Activated CD4-positive, alpha-beta T cell treated with anti-CD3 and anti-CD28 coated beads, Interleukin-2, Interleukin-6, amounts not matched to agents 100 ng/mL and 50 ng/mL, durations not matched to agents 16 hours and 8 hours (primary cell): ENCODE data around the gene CAPN1.
"Not testable (repeated sequence)": the region's sequence is repeated elsewhere in the genome, so short reads cannot be mapped to it uniquely, and the experiment has no call there.

Source experiments
- DNase-seq: peaks from one replicate; pipeline ENCODE4 v3.0.0-alpha.2; 2020

The CAPN1 gene

DNA sequence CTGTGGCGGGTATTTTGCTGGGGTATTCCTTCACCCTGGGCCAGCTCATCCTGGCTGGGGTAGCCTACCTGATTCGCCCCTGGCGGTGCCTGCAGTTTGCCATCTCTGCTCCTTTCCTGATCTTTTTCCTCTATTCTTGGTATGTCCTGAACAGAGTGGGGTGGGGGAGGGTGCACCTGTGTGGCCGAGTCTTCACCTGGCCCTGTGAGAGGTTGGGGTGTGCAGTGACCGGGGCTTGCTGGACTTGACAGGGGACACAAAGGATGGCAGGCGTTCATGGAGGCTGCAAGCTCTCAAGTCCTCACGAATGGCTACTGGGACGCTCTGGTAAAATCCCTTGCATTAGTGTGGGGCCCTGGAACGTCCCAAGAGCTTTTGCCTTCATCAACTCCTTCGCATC, 39.3 kb downstream of the CAPN1 start:
- DNase-seq = no peak

DNA sequence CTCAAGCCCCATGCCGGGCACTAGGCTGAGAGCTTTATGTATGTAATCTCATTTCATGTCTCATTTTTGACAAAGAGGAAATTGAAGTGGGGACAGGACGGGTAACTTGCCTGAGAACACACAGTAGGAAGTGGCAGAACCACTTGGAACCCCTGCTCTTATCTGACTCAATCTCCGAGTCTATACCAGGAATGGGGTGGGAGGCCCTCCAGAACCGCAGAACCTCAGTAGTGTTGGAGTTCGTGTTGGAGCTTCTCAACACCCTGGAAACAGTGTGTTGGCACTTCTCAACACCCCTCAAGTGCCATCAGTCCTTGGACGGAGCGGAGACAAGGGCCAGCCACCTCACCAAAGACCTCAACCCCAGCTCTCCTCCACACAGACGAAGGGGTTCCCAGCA, 41.3 kb downstream of the CAPN1 start:
- no peak for DNase-seq

DNA sequence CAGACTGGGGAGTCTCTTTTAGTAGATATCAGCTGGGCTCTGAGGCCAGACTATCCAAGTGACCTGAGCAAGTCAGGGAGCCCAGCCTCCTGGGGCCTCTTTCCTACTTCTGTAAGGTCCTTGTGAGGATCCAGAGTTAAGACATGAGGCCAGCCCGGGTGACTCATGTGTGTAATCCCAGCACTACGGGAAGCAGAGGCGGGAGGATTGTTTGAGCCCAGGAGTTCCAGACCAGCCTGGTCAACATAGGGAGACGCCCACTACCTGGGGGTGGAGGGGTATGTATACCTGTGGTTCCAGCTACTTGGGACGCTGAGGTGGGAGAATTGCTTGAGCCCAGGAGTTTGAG, 43.2 kb downstream of the CAPN1 start:
- no peak for DNase-seq

DNA sequence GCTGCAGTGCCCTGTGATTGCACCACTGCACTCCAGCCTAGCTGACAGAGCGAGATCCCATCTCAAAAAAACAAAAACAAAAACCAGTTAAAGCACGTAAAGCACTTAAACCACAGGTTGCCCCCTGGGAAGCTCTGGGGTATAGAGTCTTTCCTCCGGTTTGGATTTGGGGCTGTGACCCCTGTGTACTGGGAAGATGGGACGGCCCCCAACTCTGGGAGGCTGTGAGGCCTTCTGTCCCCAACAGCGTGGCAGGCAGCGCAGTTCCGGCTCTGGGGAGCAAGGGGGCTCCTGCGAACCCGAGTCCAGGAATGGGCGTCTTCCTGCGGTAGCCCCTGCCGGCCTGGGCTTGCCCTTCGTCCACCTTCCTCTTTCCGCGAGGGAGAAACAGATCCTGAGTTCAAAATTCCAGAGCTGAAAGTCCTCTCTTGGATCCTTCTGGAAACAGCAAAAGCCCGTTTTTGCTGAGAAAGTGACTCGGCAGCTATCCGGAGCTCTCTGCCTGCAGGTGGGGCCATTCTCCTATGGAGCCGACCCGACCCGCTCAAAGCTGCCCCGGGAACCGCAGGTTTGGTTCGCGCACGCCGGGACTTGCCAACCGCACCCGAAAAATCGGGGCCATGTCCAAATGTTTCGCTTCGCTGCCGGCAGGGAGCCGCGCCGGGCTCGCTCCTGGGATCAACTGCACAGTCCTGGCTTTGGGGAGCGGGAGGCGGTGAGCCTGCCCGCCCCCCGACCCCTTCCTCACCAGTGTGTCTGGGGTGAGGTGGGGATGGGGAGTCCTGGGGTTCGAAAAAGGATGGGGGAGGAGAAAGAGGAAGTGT, 43.8 kb downstream of the CAPN1 start:
- peak; percentile 56 for DNase-seq

DNA sequence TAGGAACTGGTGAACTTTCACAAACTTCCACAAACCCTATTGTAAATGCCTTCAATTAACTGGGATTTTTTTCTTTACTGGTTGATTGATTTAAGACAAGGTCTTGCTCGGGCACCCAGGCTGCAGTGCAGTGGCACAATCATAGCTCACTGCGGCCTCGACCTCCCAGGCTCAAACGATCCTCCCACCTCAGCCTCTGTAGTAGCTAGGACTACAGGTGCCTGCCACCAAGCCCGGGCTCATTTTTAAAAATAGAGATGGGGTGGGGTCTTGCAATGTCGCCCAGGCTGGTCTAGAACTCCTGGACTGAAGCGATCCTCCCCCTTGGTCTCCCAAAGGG, 44.3 kb downstream of the CAPN1 start:
- DNase-seq = no peak

DNA sequence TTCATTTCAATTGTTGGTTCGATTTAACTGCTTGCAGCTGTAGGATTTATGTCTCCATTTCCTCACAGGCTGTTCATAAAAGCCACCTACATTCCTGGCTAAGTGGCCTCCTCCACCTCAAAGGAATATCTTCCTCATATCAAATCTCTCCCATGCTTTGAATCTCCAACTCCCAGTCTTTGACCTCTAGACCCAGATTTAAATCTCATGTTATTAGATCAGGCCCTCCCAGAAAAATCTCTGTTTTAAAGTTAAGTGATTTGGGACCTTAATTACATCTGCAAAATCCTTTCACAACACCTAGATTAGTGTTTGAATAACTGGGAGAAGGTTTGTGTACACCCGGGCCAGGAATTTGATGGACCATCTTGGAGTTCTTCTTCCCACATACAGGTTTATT, 46.2 kb downstream of the CAPN1 start:
- no peak for DNase-seq

DNA sequence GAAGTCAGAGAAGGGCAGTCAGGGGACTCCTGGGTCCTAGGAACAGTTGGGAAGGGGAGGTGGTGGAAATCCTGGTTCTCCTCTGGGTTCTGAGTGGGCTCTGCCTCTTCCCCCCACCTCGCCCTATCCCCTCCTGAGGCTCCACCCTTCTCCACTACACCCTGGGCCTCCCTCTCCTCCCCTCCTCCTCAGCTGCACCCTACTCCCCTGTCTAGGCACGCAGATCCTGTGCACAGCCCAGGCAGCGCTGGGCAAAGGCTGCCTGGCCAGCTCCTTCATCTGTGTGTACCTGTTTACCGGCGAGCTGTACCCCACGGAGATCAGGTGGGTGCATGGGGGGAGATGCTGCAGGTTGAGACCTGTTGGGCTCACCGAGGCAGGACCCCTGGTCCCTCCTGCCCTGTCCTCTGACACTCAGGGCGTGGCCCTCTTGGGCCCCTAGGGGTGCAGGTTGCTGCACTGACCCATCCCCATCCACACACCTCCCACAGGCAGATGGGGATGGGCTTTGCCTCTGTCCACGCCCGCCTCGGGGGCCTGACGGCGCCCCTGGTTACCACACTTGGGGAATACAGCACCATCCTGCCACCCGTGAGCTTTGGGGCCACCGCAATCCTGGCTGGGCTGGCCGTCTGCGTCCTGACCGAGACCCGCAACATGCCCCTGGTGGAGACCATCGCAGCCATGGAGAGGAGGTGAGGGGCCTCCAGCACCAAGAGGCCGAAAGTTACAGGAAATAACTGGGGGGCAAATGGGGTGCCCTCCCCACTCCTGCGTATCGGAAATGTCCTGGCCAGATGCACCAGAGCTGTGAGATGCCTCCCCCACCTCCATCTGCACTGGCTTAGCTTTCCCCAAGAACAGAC, 54.7 kb downstream of the CAPN1 start:
- DNase-seq = no peak

DNA sequence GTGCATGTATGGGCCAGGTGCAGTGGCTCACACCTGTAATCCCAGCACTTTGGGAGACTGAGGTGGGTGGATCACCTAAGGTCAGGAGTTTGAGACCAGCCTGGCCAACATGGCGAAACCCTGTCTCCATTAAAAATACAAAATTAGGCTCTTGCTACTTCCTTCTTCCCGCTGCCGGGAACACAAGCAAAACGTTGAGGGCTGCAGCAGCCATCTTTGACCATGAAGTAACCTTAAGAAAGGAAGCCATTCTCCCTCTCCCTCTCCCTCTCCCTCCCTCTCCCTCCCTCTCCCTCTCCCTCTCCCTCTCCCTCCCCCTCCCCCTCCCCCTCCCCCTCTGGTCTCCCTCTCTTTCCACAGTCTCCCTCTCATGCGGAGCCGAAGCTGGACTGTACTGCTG, 56.6 kb downstream of the CAPN1 start:
- DNase-seq = not testable (repeated sequence)

DNA sequence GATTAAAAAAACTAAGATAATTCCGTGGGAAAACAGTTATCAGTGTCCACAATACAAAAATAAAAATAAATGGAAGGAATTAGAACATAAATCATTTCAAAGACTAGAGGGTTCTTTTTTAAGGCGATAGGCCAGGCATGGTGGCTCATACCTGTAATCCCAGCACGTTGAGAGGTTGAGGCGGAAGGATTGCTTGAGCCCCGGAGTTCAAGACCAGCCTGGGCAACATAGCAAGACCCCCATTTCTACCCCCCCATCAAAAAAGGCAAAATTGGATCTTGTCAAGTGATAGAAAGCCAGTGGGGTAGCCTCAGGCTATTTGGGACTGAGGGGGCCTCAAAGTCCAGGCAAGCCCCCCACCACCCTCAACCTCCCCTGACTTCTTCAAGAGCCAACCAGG, 59.4 kb downstream of the CAPN1 start:
- DNase-seq = no peak

DNA sequence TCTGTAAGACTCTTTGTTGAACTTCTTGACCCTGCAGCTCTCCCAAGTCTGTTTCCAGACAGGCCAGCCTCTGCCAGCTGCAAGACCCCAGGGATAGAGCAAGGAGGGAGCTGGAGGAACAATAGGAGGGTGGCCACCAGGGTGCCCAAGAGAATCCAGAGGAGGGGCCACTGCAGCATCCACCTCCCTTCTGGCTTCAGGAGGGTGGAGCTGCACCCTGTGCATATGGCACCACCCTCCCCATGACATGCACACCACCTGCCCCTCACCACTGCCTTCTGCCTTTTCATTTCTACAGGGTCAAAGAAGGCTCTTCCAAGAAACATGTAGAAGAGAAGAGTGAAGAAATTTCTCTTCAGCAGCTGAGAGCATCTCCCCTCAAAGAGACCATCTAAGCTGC, 60.0 kb downstream of the CAPN1 start:
- DNase-seq = no peak

DNA sequence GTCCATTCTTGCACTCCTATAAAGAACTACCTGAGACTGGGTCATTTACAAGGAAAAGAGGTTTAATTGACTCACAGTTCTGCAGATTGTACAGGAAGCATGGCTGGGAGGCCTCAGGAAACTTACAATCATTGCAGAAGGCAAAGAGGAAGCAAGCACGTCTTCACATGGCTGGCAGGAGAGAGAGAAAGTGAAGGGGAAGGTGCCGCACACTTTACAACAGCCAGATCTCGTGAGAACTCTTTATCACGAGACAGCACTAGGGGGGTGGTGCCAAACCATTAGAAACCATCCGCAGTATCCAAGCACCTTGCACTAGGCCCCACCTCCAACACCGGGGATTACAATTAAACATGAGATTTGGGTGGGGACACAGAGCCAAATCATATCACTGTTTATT, 60.7 kb downstream of the CAPN1 start:
- no peak for DNase-seq

DNA sequence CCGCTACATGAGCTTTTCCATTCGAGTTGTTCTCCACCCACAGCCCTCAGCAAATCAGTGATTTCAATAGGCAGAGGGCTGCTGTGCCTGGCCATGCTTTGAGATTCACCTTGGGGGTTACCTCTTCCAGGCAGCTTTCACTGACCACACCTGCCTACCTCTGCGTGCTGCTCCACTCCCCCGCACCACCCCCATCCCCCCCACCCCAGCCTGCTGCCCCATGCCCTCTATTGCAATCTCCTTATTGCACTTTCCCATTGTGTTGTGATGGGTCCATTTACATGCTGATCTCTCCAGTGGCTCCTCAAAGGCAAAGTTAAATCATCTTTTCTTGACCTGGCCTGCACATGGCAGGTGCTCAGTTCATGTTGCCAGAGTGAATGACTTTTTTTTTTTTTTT, 62.1 kb downstream of the CAPN1 start:
- DNase-seq = no peak

DNA sequence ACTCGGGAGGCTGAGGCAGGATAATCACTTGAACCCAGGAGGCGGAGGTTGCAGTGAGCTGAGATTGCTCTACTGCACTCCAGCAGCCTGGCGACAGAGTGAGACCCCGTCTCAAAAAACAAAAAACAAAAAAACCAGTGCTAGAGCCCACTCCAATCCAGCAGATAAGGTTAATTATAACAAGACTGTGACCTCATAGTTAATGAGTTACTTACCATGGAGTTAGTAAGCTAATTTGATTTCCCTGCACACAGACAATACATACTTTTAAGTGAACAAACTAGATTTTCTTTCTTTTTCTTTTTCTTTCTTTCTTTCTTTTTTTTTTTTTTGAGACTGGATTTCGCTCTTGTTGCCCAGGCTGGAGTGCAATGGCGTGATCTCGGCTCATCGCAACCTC, 63.3 kb downstream of the CAPN1 start:
- not testable (repeated sequence) for DNase-seq

DNA sequence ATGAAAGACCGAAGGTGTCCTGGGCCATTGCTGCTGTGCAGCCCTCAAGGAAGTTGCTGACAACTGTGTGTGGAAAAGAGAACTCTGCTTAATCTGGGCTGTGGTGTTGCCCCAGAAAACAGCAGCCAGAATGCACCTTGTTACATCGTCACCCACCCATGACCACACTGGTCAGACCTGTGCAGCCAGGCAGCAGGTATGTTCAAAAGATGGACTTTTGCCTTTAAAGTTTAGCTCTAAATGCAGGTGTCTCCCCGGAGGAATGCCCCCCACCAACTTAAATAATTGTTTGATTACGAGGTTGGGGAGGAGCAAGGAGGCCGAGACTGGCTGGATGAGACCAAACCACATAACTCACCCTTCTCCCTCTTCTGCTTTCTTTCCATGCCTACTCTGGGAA, 64.8 kb downstream of the CAPN1 start:
- DNase-seq = no peak

DNA sequence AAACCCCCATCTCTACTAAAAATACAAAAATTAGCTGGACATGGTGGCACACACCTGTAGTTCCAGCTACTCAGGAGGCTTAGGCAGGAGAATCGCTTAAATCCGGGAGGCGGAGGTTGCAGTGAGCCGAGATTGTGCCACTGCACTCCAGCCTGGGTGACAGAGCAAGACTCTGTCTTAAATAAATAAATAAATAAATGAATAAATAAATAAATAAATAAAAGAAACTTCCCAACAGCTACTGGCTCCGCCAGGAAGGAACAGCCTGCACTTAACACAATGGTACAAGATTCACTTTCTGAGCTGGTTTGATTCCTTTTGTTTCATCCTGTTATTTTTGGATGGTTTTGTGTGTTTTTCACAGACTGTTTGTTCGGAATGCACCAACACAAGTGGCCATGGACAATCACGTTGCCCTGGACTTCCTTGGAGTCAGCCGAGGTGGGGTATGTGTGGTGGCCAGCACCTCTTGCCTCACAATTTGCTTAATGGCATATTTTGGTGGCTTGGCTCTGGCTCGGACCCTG, 66.5 kb downstream of the CAPN1 start:
- DNase-seq = not testable (repeated sequence)

DNA sequence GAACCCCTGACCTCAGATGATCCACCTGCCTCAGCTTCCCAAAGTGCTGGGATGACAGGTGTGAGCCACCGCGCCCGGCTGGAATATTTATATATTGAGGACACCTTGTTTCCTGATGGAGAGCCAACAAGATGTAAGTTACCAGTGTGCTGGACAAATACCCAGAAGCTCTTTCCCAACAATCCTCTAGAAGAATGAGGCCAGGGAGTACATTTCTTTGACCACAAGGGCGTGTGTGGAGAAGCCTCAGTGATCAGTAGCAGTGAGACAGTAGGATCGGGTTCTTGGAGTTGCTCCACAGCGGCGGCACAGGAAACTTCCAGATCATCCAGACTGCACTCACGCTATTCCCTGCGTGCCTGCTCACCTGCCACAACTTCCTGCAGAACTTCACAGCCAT, 69.7 kb downstream of the CAPN1 start:
- no peak for DNase-seq

DNA sequence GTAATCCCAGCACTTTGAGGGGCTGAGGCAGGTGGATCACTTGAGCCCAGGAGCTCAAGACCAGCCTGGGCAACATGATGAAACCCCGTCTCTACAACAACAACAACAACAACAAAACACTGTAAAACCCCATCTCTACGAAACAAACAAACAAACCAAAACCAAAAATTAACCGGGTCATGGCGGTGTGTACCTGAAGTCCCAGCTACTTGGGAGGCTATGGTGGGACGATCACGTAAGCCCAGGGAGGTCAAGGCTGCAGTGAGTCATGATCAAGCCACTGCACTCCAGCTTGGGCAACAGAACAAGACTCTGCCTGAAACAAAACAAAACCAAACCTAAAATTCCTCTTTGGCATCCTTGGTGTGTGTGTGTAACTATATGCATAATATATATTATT, 73.0 kb downstream of the CAPN1 start:
- no peak for DNase-seq

DNA sequence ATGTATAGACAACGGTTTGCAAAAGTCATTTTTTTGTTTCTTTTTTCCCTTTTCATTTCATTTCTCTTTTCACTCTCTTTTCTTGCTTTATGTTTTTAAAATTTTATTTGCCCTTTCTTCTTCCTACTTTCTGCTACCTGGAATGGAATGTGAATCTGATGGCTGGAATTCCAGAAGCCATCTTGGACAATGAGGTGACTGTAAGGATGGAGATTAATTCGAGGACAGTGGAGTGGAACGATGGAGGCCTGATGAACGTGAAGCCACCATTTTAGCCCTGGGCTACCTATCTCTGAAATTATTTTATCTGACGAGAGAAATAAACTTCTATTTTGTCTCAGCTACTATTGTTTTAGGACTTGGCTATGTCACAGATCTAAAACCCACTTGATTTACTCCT, 77.3 kb downstream of the CAPN1 start:
- DNase-seq = no peak

DNA sequence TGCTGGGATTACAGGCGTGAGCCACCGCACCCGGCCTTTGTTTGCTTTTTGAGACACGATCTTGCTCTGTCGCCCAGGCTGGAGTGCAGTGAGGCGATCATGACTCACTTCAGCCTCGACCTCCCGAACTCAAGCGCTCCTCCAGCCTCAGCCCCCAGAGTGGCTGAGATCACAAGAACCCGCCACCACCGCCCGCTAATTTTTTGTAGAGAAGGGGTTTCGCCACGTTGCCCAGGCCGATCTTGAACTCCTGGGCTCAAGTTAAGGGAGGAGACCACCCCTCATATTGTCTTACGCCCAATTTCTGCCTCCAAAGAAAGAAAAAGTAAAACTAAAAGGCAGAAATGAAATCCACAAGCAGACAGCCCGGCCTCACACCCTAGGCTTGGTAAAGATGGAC, 78.6 kb downstream of the CAPN1 start:
- DNase-seq = no peak

DNA sequence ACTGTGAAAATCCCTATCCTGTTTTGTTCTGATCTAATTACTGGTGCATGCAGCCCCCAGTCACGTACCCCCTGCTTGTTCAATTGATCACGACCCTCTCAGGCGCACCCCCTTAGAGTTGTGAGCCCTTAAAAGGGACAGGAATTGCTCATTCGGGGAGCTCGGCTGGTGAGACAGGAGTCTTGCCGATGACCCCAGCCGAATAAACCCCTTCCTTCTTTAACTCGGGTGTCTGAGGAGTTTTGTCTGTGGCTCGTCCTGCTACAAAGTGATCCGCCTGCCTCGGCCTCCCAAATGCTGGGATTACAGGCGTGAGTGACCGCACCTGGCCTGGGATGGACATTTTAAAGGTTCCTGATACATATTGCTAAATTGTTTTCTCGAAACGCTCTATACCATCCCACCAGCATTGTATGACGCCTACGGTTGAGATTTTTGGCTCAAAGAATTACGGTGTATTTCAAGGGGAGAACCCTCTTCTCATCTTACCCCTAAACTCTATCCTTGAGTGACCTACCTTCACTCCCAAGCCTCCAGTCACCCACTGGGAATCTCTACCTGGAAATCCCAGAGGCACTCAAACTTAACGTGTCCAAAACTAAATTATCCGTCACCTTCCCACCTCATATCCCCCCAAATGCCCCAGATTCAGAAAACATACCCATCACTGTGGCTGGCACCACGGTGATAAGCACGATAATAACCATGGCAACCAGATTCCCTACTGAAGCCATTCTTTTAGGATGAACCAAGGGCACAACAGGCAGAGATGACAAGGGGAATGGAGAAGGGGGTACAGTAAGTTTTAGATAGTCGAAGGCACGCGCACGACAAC, 79.2 kb downstream of the CAPN1 start:
- DNase-seq = no peak
